Uterus (tissue), 4 donors: ENCODE results near the gene FADS3. TPM values are rescaled to one million over a fixed set of nuclear protein-coding genes. Genes with fewer than 3 reads are reported as not detected.

ENCODE experiments used
- DNase-seq, 2 donors: peaks; one replicate each; pipeline ENCODE4 v3.0.0-alpha.2; 2019 to 2020
- H3K27ac ChIP-seq, 2 donors: fragments of 200-600 bp; sonication (generic); 1 replicate in 1 of 2; 2 replicates in 1 of 2; pipeline ENCODE4 v1.5.1; 2016 to 2018
- H3K27me3 ChIP-seq, 2 donors: fragments of 200-600 bp; sonication (generic); one replicate each; pipeline ENCODE4 v1.5.1; 2018 to 2019; ENCODE audit warnings: control low read depth in 1 of 2
- H3K36me3 ChIP-seq, 2 donors: fragments of 200-600 bp; sonication (generic); one replicate each; pipeline ENCODE4 v1.5.1; 2019; ENCODE audit warnings: control low read depth in 1 of 2
- H3K4me1 ChIP-seq, 2 donors: fragments of 200-600 bp; sonication (generic); one replicate each; pipeline ENCODE4 v1.5.1; 2018 to 2019; ENCODE audit warnings: control low read depth in 1 of 2
- H3K4me3 ChIP-seq, 2 donors: fragments of 200-600 bp; sonication (generic); 1 replicate in 1 of 2; 2 replicates in 1 of 2; pipeline ENCODE4 v1.5.1; 2018 to 2019; ENCODE audit warnings: mild to moderate bottlenecking in 1 of 2
- H3K9me3 ChIP-seq, 2 donors: fragments of 200-600 bp; sonication (generic); one replicate each; pipeline ENCODE4 v1.5.1; 2019; ENCODE audit warnings: control low read depth in 1 of 2
- CTCF ChIP-seq, 4 experiments: fragments of 200-600 bp in 2 of 4; fragments of 450-650 bp in 2 of 4; sonication (generic) in 2 of 4; IDR thresholded peaks; one replicate each; pipeline ENCODE4 v1.5.1; 2016 to 2019; ENCODE audit warnings: antibody characterized with exemption in 4 of 4, mild to moderate bottlenecking in 2 of 4, moderate library complexity in 1 of 4
- POLR2A ChIP-seq, 2 donors: fragments of 450-650 bp; IDR thresholded peaks; one replicate each; pipeline ENCODE4 v1.6.1; 2016; ENCODE audit warnings: antibody characterized with exemption in 2 of 2, mild to moderate bottlenecking in 1 of 2, moderate library complexity in 1 of 2
- intact Hi-C: fragments of 100-400 bp; cut with DNase I; formaldehyde crosslinking; loops from one replicate; pipeline ENCODE4 v1.15.1; 2023; ENCODE audit warnings: low total_unique reads
- total RNA-seq, 4 donors: library from RNA; depleted of rRNA in 3 of 4; stranded (reverse); fragments of >200 nt in 3 of 4; gene quantifications; one replicate each; pipeline versions ENCODE4 v1.1.0 to v1.2.4, GENCODE V29; 2014 to 2023
- donor health status: DM: yes; HTN: yes; CAD: no.

Gene FADS3
- total RNA-seq, 4 donors from 2014 or later: 18.2 to 74.6 (median 32.0) TPM

GRCh38 chr11:61890529-61891330 lies 615 bp downstream of the FADS3 start:
- Histone ChIP-seq H3K27ac (peak overlapping the region; percentile 78 to 97), H3K36me3 (no peaks in the 10 kb centered on the region), H3K4me1 (peaks cover 0 to 9% of the 10 kb centered on the region in 2 donors), H3K4me3 (peak overlapping the region; percentile 41 to 96), H3K9me3 (no peaks in the 10 kb centered on the region), H3K27me3 (no peaks in the 10 kb centered on the region)
- TF ChIP-seq POLR2A (IDR thresholded peaks at IDR 0.05): no peak
- no peak for TF ChIP-seq CTCF (IDR thresholded peaks at IDR 0.05)
- intact Hi-C loops: loop anchor here (10.0 kb wide), 1 partner anchor 96 kb away; the partner anchor contains the start of genes FEN1 and TMEM258
- peak; percentile 60 to 69 for DNase-seq

- no peak for DNase-seq
- TF ChIP-seq POLR2A (IDR thresholded peaks at IDR 0.05): no peak
- TF ChIP-seq CTCF (IDR thresholded peaks at IDR 0.05): no peak
- H3K36me3 ChIP-seq: no peaks in the 10 kb centered on the region
- intact Hi-C loops: loop anchor here (10.0 kb wide), 1 partner anchor 95 kb away; the partner anchor contains the start of genes FEN1 and TMEM258
- no peaks in the 10 kb centered on the region for H3K27me3 ChIP-seq
- H3K4me3 ChIP-seq: no peak overlapping the region
- peaks cover 0 to 9% of the 10 kb centered on the region in 2 donors for H3K4me1 ChIP-seq
- peak overlapping the region; percentile 78 to 97 for H3K27ac ChIP-seq
- no peaks in the 10 kb centered on the region for H3K9me3 ChIP-seq
Observed at GRCh38 chr11:61889831-61890230, 1.5 kb downstream of the FADS3 start.

GRCh38 chr11:61888590-61888989 lies 2.8 kb downstream of the FADS3 start:
- no peak for DNase-seq
- TF ChIP-seq CTCF (IDR thresholded peaks at IDR 0.05) (no peak), POLR2A (IDR thresholded peaks at IDR 0.05) (no peak)
- H3K27me3 ChIP-seq: no peaks in the 10 kb centered on the region
- no peak overlapping the region for H3K4me3 ChIP-seq
- intact Hi-C loops: no loop called here
- no peaks in the 10 kb centered on the region for H3K36me3 ChIP-seq
- H3K4me1 ChIP-seq: peaks cover 0 to 9% of the 10 kb centered on the region in 2 donors
- peak overlapping the region; percentile 43 to 48 for H3K27ac ChIP-seq
- H3K9me3 ChIP-seq: no peaks in the 10 kb centered on the region

- intact Hi-C loops: no loop called here
- peak overlapping the region; percentile 43 to 48 for H3K27ac ChIP-seq
- peaks cover 0 to 9% of the 10 kb centered on the region in 2 donors for H3K4me1 ChIP-seq
- DNase-seq: peak; percentile 67 to 83
- TF ChIP-seq POLR2A (IDR thresholded peaks at IDR 0.05) (no peak), CTCF (IDR thresholded peaks at IDR 0.05) (no peak)
- H3K4me3 ChIP-seq: no peak overlapping the region
- no peaks in the 10 kb centered on the region for H3K27me3 ChIP-seq
- H3K36me3 ChIP-seq: no peaks in the 10 kb centered on the region
- H3K9me3 ChIP-seq: no peaks in the 10 kb centered on the region
Observed at GRCh38 chr11:61887839-61888494, 3.4 kb downstream of the FADS3 start.

- peaks cover 0 to 9% of the 10 kb centered on the region in 2 donors for H3K4me1 ChIP-seq
- no peaks in the 10 kb centered on the region for H3K36me3 ChIP-seq
- no peaks in the 10 kb centered on the region for H3K9me3 ChIP-seq
- no peaks in the 10 kb centered on the region for H3K27me3 ChIP-seq
- H3K27ac ChIP-seq: no peak overlapping the region
- intact Hi-C loops: no loop called here
- TF ChIP-seq POLR2A (IDR thresholded peaks at IDR 0.05): no peak
- no peak for TF ChIP-seq CTCF (IDR thresholded peaks at IDR 0.05)
- no peak overlapping the region for H3K4me3 ChIP-seq
- DNase-seq: no peak
Observed at GRCh38 chr11:61886643-61887042, 4.7 kb downstream of the FADS3 start.
